ENCODE data around the gene ENOPH1.

GRCh38 chr4:82422616-82423015 lies 7.8 kb upstream of the ENOPH1 start:
- TF ChIP-seq, protein P1, sequence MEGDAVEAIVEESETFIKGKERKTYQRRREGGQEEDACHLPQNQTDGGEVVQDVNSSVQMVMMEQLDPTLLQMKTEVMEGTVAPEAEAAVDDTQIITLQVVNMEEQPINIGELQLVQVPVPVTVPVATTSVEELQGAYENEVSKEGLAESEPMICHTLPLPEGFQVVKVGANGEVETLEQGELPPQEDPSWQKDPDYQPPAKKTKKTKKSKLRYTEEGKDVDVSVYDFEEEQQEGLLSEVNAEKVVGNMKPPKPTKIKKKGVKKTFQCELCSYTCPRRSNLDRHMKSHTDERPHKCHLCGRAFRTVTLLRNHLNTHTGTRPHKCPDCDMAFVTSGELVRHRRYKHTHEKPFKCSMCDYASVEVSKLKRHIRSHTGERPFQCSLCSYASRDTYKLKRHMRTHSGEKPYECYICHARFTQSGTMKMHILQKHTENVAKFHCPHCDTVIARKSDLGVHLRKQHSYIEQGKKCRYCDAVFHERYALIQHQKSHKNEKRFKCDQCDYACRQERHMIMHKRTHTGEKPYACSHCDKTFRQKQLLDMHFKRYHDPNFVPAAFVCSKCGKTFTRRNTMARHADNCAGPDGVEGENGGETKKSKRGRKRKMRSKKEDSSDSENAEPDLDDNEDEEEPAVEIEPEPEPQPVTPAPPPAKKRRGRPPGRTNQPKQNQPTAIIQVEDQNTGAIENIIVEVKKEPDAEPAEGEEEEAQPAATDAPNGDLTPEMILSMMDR (conservative IDR thresholded peaks at IDR 0.05 in 1 of 2, IDR thresholded peaks at IDR 0.05 in 1 of 2; ENCODE audit: low read depth in 1 of 2, low read length in 2 of 2): no peak
- TF ChIP-seq EZH2 (IDR thresholded peaks at IDR 0.05; ENCODE audit: low read length, missing control alignments): no peak

Data from fibroblast of lung (primary cell).